Germinal center (tissue), 1 donor: Measurements from ENCODE around the gene SP140.
A peak's percentile ranks its signal among the peaks of the same experiment; 100 is the strongest.
"Not testable (repeated sequence)": the region's sequence is repeated elsewhere in the genome, so short reads cannot be mapped to it uniquely, and the experiment has no call there.

ENCODE experiments used
- DNase-seq: peaks from one replicate; pipeline ENCODE4 v3.0.0; 2012; ENCODE audit warnings: mixed read lengths, low spot score

Gene SP140

DNA sequence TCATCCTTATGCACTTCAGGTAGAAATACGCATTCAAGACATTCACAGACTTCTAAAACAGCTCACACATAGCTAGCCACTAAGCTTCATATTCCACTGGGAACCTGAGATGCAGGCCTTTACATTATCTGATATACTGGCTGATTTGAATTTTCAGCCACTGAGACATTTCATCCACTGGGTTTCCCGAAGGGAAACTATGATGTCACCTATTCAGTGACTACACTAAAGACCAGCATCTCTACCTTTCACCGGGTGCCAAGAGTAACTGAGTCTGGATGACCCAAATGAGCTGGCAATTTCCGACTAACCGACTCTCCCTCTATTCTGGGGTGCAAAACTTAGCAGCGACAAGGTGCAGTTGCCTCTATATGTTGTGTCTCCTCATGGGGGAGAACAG is 69.7 kb downstream of the SP140 start:
- DNase-seq = no peak

GRCh38 chr2:230296917-230297316 is 71.4 kb downstream of the SP140 start:
- DNase-seq = no peak

DNA sequence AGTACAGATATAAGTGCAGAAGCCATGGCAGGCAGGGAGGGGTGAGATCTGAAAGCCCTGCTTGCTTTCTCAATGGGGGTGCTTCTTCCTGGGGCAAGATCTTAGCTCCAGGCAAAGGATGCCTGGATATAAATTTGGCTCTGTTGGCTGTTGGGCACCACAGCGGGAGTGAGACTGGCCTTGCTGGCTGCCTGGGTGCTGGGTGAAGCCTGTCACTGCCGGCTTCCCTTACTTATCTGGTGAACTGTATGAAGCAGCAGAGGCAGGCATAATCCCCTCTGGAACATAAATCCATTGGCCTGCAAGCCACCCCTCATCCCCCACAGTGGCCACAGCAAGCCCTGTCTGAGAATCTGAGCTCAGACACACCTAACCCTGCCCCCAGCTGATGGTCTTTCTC is 74.1 kb downstream of the SP140 start:
- no peak for DNase-seq

DNA sequence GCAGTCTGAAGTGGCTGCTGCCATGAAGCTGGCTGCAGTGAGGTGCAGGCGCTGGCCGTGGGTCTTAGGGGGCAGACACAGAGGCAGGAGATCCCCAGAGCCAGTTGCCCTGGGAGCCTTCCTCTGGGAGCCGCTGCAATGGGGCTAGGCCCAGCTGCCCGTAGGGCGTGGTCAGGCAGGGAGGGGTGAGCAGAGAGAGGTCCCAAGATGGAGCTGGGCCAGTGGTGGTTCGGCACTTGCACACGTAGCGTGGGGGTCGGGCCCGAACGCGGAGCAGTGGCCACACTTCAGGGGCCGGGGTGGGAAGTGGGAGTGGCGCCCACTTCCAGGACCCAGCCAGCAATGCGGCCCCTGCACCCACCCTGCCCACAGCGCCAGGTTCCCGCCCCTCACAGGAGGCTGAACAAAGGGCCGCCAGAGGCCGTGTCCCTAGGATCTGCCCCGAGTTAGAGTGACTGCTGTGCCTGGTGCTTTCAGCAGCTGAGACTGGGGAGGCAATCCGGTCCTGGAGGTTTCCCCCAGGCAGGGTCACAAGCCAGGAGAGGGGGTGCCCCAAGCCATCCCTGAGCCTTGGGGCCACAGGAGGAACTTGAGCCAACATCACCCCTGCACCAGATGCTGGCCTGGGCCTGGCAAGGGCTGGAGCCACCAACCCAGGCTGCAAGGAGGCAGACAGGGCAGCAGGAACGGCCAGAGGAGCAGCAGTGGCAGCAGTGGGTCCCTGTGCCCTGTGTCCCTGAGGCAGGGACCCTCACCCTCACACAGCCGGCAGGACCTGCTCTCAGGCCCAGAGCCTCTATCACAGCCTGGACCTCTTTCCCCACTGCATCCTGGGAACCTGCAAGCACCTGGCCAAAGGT is 80.1 kb downstream of the SP140 start:
- no peak for DNase-seq

DNA sequence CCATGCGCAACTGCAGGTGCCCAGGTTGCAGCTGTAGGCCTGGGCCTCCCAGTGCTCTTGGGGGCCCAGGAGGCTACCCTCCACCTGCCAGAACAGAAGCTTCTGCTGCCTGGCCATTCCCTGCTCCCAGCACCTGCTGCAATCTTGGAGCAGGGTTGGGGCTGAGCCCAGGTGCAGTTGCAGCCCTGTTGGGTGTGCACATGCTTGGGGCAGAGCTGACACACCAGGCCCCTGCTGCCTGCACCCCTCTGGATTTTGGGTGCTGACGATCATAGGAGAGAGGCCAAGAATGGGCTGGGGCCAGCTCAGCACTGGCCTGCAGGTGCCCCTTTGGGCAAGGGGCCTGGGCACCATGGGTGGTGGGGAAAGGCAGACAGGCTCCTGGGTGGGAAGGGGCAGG is 80.9 kb downstream of the SP140 start:
- no peak for DNase-seq

DNA sequence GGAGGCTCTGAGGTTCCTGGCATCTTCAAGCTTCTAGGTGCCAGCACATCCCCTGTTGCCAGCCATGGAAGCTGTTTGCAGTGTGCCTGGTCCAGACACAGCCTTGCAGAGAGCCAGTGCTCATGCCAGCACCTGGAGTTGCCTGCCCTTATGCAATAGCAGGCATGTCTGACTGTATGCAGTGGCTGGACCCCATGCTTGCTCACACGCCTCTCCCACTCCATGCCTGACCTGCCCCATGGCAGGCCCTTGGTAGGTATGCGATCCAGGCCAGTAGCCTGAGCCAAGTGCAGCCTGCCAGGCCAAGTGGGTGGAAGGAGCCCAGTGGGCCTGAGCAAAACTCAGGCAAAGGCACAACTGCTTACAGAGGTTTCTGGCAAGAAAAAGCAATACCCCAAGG is 81.9 kb downstream of the SP140 start:
- no peak for DNase-seq

DNA sequence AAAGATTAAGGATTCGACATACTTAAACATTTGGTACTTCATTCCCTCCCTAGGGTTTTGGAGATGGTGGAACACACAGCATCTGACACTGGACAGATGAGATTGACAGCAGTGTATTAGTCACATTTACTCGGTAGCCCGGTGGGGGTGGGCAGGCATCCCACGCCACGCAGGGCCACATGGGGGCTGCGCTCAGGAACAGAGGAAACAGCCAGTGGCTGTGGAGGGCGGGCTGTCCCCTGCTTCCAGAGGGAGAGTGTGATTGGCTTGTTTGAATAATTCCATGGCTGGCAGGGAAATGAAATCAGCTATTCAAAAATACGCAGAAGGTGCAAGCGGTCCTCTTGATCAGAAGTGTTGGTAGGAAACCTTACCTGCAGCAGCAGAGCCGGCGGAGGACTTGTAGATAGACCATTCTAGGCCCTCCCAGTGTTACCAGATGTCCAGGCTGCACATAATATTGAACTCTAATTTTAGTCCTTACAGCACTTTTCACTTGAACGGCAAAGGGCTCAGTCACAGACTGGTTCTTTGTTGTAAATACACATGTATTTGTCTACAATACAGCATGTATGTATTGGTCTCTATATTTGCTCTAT is 83.0 kb downstream of the SP140 start:
- no peak for DNase-seq

DNA sequence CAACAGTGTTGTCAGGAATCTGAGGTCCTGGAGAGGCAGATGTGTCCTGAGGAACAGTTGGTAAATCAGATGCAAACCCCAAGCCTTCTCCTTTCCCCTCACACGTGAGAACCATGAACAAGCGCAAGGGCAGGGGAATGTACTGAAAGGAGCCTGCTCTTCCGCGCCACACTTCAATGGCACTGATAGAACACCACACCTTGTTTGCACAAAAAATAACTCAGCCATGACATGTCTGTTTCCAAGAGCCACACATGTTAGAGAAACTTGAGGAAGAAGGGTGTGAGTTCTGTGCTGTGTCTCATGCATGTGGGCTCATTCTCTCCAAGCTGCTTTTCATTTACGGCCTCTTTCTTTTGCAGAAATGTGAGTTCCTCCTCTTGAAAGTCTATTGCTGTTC is 85.3 kb downstream of the SP140 start:
- not testable (repeated sequence) for DNase-seq

- DNase-seq = not testable (repeated sequence)
These were observed 86.1 kb downstream of the SP140 start for GRCh38 chr2:230311634-230312033.

DNA sequence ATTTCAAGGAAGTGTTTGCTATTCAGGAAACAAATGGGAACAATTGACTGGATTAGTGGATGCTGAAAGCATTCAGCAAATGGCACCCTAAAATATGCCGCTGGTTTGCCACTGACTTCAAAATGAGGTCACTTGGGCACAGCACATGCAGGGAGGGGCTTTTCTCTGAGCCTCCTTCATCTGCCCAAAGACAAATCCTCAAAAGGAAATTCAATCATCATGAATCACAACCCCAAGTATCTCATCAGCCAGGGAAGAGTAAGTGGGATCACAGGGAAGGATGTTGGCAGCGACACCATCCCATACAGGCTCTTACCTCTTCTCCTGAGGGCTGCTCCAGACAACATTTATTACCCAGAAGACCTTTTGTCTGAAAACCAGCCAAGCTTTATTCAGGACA is 87.1 kb downstream of the SP140 start:
- DNase-seq = no peak

DNA sequence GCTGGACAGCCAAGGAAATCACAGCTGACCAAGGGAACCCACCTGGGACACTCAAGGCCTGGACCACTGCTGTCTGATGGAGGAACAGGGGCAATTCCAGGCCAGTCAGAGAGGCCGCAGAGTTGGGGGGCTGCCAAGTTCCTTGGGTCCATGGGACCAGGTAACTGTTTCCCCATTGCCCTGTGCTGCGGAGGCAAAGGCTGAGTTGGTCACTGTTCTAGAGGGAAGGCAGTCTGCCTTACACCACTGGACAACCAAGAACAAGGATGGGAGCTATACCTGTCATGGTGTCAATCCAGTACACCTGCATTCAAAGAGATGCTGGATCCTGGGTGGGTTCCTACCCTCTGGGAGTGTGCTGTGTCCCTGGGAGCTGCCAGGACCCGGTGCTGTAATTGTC is 91.8 kb downstream of the SP140 start:
- no peak for DNase-seq

- DNase-seq = peak; percentile 60
These were observed 92.9 kb downstream of the SP140 start for GRCh38 chr2:230318190-230319121.

DNA sequence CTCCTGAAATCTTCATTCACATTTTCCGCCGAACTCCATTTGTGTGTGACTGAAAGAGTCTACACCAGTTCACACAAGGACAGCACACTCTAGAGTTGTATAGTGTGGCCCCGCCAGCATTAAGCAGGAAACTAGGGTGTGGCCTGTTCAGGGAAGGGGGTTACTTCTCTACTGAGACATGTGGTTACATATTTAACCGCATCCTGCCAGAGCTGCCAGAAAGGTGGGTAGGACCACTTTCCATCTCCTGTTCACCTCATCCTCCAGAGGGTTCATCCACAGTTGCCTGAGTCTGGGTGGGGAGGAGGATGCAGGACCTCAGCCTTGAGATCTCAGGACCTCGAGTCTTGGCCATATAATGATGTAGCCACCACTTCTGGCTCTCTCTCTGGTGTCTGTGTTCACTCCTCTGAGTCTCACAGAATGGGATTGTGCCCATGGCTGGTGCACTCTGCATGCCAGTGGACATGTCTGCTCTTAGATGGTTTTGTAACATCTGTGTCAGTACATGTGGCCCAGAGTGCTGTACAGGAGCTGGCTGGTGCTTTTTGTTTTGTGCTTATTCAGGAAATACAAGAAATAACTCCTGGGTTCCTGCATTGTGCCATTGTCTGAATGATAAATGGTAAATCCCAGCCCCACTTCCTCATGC is 93.8 kb downstream of the SP140 start:
- peak; percentile 63 for DNase-seq

GRCh38 chr2:230321031-230321430 is 95.5 kb downstream of the SP140 start:
- no peak for DNase-seq

DNA sequence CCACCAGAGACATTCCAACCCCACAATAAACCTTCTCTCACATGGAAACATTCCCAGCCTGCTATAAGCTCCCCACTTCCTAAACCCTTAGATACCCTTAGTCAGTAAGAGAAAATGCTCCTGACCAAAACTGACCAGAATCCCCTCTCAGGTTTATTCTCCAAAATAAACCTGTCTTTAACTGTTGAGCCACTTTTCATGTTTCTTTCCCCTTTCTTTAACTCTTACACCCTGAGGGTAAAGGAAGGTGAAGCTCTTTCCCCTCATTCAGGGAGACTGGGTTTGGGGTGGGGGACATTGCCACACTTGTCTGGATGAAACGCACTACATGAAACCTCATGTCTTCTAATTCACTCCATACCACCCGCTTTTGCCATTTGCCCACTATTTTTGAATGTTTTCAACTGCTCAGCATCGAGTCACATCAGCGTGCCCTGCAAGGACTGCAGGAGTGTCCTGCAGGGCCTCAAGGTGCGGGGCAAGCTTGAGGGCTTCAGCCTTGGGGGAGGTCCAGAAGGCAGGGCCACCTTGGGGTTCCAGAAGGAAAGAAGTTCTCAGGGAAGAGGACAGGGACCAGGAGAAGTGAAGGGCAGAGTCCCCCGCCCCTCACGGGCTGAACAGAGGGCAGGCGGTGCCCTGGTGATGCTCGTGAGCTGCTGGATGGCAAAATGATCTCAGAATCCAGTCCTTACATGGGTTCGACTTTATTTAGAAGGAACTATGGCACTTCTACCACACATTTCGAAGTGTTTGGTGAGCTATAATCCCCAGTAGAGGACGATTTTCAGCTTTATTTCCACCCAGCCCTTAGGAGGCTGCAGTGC is 97.2 kb downstream of the SP140 start:
- no peak for DNase-seq

DNA sequence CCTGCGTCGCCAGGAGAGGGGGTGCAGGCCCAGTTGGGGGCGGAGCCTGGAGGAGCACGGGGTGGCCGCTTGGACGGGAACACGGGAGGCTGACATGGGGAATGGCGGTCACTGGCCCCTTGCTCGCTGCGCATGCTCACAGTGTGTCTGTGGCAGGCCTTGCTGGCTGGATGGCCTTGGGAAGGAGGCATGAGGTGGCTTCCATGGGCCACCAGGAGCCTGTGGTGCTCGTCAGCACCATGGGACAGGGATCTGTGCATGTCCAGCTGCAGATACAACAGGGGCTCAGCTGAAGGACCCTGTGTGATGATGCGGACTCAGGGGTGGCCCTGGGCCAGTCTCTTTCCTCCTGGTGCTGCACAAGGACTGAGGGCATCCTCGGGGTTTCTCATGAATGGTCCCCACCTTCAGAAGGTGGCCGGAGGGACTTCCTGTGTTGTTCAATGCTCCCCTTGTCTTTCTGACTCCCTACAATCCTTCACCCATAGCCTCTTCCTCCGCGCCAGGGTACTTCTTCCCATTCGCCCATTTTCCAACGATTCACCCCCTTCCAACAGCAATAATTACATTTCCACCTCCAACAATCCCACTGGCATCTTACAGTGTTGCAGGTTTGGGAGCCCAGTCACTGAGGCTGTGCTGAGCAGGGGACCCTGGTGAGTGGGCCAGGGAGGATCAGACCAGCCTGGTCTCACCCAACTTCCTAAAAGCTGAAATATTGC is 98.0 kb downstream of the SP140 start:
- peak; percentile 44 for DNase-seq

GRCh38 chr2:230324503-230324902 is 99.0 kb downstream of the SP140 start:
- DNase-seq = no peak

GRCh38 chr2:230325316-230326243 is 100.0 kb downstream of the SP140 start:
- no peak for DNase-seq
